HG03095 (cell line): ENCODE data around the gene MORN5.

Source experiments
- ATAC-seq: cut with Tn5 transposase; IDR thresholded peaks from one replicate; pipeline ENCODE4 v1.9.1; 2021; ENCODE audit warnings: moderate library complexity; ENCODE audit not compliant: unreplicated experiment

Gene MORN5

GRCh38 chr9:122143296-122143695, 16.4 kb upstream of the MORN5 start:
- ATAC-seq, result no peak

- no peak for ATAC-seq
Measured at GRCh38 chr9:122143876-122144405, 15.8 kb upstream of the MORN5 start.

- no peak for ATAC-seq
Measured at GRCh38 chr9:122144836-122145591, 14.7 kb upstream of the MORN5 start.

- ATAC-seq, result no peak
Measured at GRCh38 chr9:122145592-122145863, 14.2 kb upstream of the MORN5 start.

GRCh38 chr9:122151267-122151828, 8.4 kb upstream of the MORN5 start:
- ATAC-seq, result no peak

GRCh38 chr9:122155796-122156195, 3.9 kb upstream of the MORN5 start:
- no peak for ATAC-seq

GRCh38 chr9:122158202-122158601, 1.5 kb upstream of the MORN5 start:
- no peak for ATAC-seq

- ATAC-seq, result no peak
Measured at GRCh38 chr9:122159925-122160246, 178 bp downstream of the MORN5 start.

GRCh38 chr9:122162415-122162814, 2.7 kb downstream of the MORN5 start:
- ATAC-seq, result no peak

GRCh38 chr9:122164286-122164685, 4.6 kb downstream of the MORN5 start:
- ATAC-seq, result no peak

- no peak for ATAC-seq
Measured at GRCh38 chr9:122168356-122168755, 8.6 kb downstream of the MORN5 start.

GRCh38 chr9:122172131-122172530, 12.4 kb downstream of the MORN5 start:
- no peak for ATAC-seq

- ATAC-seq, result no peak
Measured at GRCh38 chr9:122173670-122174069, 14.0 kb downstream of the MORN5 start.

GRCh38 chr9:122176916-122177315, 17.2 kb downstream of the MORN5 start:
- ATAC-seq, result no peak

GRCh38 chr9:122179054-122179689, 19.5 kb downstream of the MORN5 start:
- no peak for ATAC-seq

GRCh38 chr9:122179690-122180074, 20.0 kb downstream of the MORN5 start:
- ATAC-seq, result no peak

- ATAC-seq, result no peak
Measured at GRCh38 chr9:122180633-122181032, 20.9 kb downstream of the MORN5 start.

GRCh38 chr9:122183501-122183900, 23.8 kb downstream of the MORN5 start:
- ATAC-seq, result no peak

GRCh38 chr9:122184551-122184950, 24.8 kb downstream of the MORN5 start:
- no peak for ATAC-seq

- ATAC-seq, result no peak
Measured at GRCh38 chr9:122186301-122186700, 26.6 kb downstream of the MORN5 start.

GRCh38 chr9:122186777-122187470, 27.2 kb downstream of the MORN5 start:
- no peak for ATAC-seq

- ATAC-seq, result no peak
Measured at GRCh38 chr9:122188369-122188768, 28.7 kb downstream of the MORN5 start.
